ENCODE measurements around the gene FAM168A.

The FAM168A gene

DNA sequence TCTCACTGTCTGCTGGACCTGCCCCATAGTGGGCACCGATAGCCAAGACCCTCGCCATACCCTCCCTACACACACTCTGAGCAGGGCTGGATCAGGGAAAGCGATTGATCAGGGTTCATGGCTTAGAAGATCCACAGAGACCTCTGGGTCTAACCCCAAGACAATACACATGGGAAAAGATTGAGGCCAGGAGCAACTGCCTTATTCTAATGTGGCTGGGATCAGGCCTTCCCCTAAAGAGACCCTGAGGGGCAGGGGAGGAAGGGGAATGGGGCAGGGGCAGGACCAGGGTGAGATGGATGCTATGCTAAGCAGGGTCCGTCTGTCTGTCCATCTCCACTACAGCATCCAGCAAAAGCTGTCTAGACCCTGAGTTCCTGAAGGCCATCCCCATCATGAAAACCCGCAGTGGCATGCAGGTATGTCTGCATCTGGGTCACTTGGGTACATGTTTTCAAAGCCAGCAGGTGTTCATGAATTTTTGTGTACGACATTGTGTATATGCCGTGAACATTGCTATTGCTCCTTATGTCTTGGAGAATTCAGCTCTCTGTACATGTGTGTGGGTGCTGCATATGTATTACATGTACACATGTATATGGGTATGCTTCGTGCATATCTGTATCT is 237.1 kb downstream of the FAM168A start:
- no peak for DNase-seq

DNA sequence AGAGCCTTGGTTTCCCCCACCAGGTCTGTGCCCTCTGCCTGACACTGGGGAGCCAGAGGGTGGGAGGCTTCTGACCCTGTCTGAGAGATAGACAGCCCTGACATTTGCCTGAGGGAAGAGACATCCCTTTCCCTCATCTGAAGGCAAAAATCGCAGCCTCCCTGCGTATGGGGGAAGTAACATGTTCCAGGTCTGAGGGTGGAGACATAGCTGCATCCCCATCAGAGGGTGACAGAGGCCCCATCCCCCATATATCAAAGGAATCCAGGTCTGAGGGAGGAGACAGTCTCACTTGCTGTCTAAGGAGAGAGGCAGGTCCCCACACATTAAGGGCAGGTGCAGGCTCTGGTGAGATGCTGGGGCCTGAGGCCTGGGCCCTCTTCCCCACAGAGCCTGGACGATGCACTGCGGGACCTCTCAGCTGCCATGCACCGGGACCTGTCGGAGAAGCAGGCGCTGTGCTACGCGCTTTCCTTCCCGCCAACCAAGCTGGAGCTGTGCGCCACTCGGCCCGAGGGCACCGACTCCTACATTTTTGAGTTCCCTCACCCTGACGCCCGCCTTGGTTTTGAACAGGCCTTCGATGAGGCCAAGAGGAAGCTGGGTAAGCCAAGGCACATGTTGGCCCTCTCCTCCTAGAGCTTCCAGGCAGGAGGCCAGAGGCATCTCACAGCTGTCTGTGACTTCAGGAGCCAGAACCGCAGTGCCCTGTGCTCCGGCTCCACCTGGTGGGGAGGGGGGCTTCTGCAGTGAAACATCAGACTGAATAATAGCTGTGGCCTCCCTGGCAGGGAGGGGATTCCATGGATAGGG is 237.8 kb downstream of the FAM168A start:
- no peak for DNase-seq

DNA sequence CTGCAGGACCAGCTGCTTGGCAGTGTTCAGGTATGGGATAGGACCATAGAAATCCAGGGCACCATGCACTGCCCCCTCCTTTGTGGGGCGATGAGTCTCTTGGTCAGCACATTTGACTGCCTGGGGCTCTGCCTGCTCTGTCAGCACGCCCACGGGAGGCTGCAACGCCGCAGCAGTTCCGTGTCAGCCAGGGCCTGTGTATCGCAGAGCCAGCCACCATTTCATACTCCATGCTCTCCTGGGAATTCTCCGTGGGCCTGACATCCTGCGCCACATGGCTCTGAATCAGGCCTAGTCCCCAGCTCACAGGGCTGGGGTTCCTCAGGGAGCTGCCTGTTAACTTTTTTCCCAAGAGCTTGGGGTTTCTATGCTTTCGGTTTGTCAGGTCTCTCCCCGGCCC is 238.6 kb downstream of the FAM168A start:
- DNase-seq = no peak

DNA sequence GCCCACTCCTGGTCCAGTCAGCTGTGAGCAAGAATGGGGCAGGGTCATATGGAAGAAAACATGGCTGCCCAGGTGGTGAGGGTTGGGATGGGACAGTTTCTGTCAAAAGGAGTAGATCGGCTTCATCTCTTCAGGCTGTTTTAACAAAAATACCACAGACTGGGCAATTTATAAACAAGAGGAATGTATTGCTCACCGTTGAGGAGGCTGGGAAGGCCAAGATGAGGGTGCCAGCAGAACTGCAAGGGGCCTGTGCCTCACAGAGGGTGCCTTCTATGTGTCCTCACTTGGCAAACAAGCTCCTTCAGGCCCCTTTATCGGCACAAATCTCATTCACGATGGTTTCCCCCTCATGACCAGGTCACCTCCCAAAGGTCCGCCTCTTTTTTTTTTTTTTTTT is 239.8 kb downstream of the FAM168A start:
- no peak for DNase-seq

DNA sequence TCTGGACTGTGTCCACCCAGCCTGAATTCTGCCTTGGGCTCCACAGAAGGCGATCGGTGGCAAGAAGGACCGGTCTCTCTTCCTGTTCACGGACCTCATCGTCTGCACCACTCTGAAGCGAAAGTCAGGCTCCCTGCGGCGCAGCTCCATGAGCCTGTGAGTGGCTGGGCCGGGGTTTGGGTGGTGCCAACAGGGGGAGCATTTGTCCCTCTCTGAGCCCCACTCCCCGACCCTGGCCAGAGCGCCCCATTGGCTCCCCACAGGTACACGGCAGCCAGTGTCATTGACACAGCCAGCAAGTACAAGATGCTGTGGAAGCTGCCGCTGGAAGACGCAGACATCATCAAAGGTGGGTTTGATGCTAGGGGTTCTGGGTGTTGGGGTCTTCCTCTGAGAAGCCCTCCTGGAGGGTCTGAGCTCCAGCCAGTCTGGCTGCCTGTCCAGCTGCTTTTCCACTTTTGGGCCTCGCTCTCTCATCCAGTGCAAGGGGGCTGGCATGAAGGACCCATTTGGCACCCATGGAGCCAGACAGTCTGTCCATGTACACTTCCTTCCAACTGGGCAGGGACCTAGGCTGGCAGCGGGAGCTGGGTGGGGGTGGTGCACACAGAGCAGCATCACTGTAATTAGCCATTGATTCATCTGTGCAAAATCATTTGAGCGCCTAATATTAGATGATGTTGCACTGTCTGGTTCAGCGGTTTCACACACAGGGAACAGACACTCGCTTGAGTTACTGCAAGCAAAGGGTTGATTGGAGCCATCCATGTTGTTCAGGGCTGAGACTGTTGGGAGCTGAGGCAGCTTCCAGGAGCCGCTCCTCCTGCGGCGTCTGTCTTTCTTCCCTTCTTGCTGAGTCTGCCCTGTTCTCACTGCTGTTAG is 240.7 kb downstream of the FAM168A start:
- no peak for DNase-seq

DNA sequence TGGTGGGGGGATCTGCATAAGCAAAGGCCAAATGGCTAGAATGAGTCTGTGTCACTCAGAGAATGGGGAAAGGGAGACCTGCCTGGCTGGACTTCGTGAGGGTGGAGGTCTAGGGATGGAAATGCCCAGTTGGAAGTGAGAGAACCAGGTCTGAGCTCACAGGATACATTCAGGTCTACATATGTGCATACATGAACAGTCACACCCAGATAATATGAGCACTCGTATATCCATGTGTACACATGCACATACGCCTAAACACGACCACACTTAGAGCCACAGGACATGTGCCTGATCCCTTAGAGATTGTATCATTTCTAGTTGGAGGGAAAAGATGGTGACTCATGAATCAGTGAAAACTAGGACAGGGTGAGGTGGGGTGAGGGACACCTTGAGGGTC is 242.8 kb downstream of the FAM168A start:
- DNase-seq = no peak

DNA sequence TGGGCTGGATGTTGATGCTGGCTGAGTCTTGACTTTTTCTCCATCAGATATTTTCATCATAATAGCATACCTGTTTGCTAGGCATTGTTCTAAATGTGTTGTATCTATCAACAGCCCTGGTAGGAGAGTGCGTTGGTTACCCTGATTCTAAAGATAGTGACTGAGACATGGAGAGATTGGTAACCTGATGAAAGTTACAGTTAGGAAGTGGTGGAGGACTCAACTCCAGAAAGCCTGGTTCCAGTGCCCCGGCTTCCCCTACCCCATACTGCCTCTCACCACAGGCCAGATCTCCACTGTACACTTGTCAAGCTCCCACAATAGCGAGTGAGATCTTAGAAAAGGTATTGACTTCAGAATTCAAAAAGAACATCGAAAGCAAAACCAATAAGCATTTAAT is 244.5 kb downstream of the FAM168A start:
- DNase-seq = no peak

DNA sequence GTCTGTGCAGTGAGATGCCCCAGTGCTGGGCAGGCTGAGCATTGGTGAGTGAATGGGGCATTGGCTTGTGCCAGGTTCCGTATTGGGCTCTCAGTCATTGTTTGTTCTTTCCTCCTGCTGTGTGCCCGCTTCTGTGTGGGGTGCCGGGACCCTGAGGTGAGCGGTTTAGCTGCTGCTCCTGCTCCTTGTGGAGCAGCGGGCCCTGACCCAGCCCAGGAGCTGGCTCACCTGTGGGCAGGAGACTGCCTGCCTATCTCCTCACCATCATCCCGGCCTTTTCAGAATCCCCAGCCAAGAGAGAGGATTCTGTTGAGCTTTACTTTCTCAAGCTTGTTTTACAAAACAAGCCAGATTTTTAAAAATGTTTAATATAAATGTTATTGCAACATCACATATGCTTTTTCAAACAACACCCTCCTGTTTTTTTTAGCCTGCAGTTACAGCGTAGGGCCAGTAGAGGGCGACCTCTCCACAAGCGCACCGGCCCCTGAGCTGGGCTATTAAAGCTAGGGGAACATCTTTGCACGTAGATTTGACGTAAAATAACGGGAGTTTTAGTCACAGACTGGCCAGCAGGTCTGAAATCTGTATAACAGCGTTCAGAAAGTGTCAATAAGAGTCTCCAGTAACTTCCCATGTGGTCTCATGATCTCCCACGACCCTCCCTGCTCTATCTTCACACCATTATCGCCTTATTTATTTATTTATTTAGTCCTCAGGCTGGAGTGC is 246.8 kb downstream of the FAM168A start:
- peak in 1 of 2 experiments; percentile 24 for DNase-seq
